Measurements from ENCODE around the gene RIPK1. TPM values are rescaled to one million over a fixed set of nuclear protein-coding genes. Genes with fewer than 3 reads are reported as not detected.
"Not testable (repeated sequence)": the region's sequence is repeated elsewhere in the genome, so short reads cannot be mapped to it uniquely, and the experiment has no call there.

The RIPK1 gene
- total RNA-seq, 4 donors from 2014 or later: 38.5 to 48.7 (median 40.8) TPM

GRCh38 chr6:3041147-3041546, 27.1 kb upstream of the RIPK1 start:
- no peak overlapping the region for H3K4me3 ChIP-seq
- DNase-seq: no peak
- TF ChIP-seq, protein P1, sequence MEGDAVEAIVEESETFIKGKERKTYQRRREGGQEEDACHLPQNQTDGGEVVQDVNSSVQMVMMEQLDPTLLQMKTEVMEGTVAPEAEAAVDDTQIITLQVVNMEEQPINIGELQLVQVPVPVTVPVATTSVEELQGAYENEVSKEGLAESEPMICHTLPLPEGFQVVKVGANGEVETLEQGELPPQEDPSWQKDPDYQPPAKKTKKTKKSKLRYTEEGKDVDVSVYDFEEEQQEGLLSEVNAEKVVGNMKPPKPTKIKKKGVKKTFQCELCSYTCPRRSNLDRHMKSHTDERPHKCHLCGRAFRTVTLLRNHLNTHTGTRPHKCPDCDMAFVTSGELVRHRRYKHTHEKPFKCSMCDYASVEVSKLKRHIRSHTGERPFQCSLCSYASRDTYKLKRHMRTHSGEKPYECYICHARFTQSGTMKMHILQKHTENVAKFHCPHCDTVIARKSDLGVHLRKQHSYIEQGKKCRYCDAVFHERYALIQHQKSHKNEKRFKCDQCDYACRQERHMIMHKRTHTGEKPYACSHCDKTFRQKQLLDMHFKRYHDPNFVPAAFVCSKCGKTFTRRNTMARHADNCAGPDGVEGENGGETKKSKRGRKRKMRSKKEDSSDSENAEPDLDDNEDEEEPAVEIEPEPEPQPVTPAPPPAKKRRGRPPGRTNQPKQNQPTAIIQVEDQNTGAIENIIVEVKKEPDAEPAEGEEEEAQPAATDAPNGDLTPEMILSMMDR (IDR thresholded peaks at IDR 0.05): no peak
- no peak for TF ChIP-seq POLR2A (IDR thresholded peaks at IDR 0.05)

DNA sequence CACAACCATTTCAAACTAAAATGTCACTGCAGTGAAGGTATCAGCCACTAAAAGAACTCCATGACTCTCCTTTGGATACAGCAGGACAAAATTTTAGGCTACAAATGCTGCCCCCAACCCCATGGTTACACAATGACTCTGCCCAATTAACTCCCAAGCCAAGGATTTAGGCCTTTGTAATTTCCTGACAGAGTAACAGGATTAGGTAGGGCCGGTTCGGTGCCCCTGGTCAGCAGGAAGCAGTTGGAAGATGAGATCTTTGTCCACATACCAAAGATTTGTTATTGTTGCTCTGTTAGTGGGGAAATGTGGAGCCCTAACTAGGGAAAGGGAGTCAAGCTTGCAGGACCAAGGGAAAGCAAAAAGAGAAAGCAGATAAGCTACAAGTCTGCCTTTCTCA, 26.7 kb upstream of the RIPK1 start:
- H3K27me3 ChIP-seq: no peaks in the 10 kb centered on the region
- no peak overlapping the region for H3K27ac ChIP-seq
- no peak overlapping the region for H3K4me3 ChIP-seq
- no peaks in the 10 kb centered on the region for H3K9me3 ChIP-seq
- no peaks in the 10 kb centered on the region for H3K36me3 ChIP-seq
- no peak for DNase-seq
- TF ChIP-seq, protein P1 (IDR thresholded peaks at IDR 0.05): no peak
- TF ChIP-seq POLR2A (IDR thresholded peaks at IDR 0.05): no peak
- H3K4me1 ChIP-seq: no peaks in the 10 kb centered on the region

More at GRCh38 chr6:3041147-3041546, 27.1 kb upstream of the RIPK1 start:
- no peaks in the 10 kb centered on the region for H3K9me3 ChIP-seq
- H3K4me1 ChIP-seq: no peaks in the 10 kb centered on the region
- no peaks in the 10 kb centered on the region for H3K36me3 ChIP-seq
- H3K27ac ChIP-seq: no peak overlapping the region
- H3K27me3 ChIP-seq: no peaks in the 10 kb centered on the region

GRCh38 chr6:3045369-3045768, 22.9 kb upstream of the RIPK1 start:
- no peaks in the 10 kb centered on the region for H3K9me3 ChIP-seq
- no peak overlapping the region for H3K4me3 ChIP-seq
- H3K4me1 ChIP-seq: no peaks in the 10 kb centered on the region
- no peak for TF ChIP-seq POLR2A (IDR thresholded peaks at IDR 0.05)
- TF ChIP-seq, protein P1 (IDR thresholded peaks at IDR 0.05): no peak
- no peak for DNase-seq
- no peak overlapping the region for H3K27ac ChIP-seq
- H3K27me3 ChIP-seq: no peaks in the 10 kb centered on the region
- no peaks in the 10 kb centered on the region for H3K36me3 ChIP-seq

DNA sequence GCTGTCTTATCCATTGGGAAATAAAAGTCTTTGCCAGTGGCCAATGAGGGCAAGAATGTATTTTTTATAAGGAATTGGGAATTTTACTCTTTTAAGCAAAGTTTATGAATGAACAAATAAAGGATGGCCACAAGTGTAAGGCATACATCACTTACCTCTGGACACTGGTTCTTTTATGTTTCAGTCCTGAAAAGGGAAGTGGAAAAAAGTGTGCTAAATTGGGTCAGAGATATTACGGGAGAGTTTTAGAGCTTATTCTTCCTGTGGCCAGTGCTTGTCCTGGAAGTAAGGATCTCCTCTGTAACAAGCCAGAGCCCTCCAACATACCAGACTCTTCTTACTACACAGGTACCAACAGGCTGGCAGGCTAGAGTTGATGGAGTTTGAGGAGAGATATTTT, 22.5 kb upstream of the RIPK1 start:
- H3K27ac ChIP-seq: no peak overlapping the region
- no peaks in the 10 kb centered on the region for H3K36me3 ChIP-seq
- H3K9me3 ChIP-seq: no peaks in the 10 kb centered on the region
- TF ChIP-seq, protein P1 (IDR thresholded peaks at IDR 0.05): no peak
- H3K4me3 ChIP-seq: no peak overlapping the region
- no peaks in the 10 kb centered on the region for H3K4me1 ChIP-seq
- no peaks in the 10 kb centered on the region for H3K27me3 ChIP-seq
- DNase-seq: no peak

DNA sequence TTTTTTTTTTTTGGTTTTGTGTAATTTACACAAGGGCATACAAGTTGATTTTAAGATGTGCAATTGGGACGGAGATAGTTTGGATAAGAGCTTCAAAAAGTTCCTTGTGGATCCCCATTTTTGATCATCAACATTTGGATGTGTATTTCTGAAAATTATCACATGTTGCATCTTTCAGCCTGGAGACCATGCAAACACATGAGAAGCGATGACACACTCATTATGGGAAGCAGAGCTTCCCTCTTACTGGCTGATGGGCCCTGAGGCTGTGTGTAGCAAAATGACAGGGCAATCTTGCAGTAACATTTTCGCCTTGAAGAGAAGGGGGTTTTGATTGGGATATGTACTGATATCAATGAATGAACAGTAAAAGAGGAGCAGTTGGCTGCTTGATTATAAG, 22.0 kb upstream of the RIPK1 start:
- Histone ChIP-seq H3K27me3 (no peaks in the 10 kb centered on the region), H3K4me1 (no peaks in the 10 kb centered on the region), H3K36me3 (no peaks in the 10 kb centered on the region), H3K4me3 (no peak overlapping the region), H3K27ac (no peak overlapping the region), H3K9me3 (no peaks in the 10 kb centered on the region)
- TF ChIP-seq, protein P1 (IDR thresholded peaks at IDR 0.05): no peak
- TF ChIP-seq POLR2A (IDR thresholded peaks at IDR 0.05): no peak
- no peak for DNase-seq

GRCh38 chr6:3048009-3048408, 20.3 kb upstream of the RIPK1 start:
- H3K27me3 ChIP-seq, H3K9me3 ChIP-seq, H3K27ac ChIP-seq, H3K4me3 ChIP-seq, H3K4me1 ChIP-seq, H3K36me3 ChIP-seq, DNase-seq: not testable (repeated sequence)
